ENCODE results near the gene TCEAL3. TPM values are rescaled to one million over a fixed set of nuclear protein-coding genes. Genes with fewer than 3 reads are reported as not detected.
"Not testable (repeated sequence)": the region's sequence is repeated elsewhere in the genome, so short reads cannot be mapped to it uniquely, and the experiment has no call there.

TCEAL3 gene
- total and polyA plus RNA-seq, 3 donors from 2014 or later, result 56.7 to 65.8 (median 62.0) TPM

DNA sequence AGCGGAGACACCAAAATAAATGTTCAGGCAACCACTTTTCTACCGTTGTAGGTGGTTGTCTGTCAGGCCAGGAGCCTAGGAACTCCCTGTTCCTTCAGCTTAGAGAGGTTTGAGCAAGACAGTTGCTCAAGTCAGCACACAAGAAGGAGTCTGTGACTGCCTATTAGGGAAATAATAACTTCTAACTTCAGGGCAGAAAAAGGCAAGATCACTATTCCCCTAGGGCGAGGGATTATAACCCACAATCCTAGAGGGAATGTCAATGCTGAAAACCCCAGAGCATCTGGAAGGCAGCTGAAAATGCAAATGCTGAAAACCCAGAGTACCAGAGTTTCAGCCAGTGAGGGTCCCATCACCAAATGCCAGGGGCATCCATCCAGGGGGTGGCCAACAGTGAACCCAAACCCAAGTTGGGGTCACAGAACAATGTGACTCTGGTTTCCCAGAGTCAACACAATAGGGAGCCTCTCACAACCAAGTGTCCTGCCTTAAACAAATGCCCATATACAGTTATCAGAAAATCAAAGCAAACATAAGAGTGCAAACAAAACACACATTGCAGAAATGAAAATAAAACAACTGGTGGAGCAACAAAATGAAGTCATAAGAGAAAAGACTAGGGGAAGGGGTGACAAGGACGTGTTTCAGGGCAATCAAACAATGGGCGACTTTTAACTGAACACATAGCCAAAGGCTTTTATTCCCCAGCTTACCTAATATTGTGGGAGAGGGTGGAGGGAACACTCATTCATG is 51.1 kb downstream of the TCEAL3 start:
- Histone ChIP-seq H3K27me3 (no peaks in the 10 kb centered on the region), H3K9me3 (no peaks in the 10 kb centered on the region), H3K27ac (no peak overlapping the region), H3K36me3 (ENCODE audit: low read depth, missing control alignments) (no peaks in the 10 kb centered on the region), H3K4me1 (no peaks in the 10 kb centered on the region), H3K4me3 (no peak overlapping the region)
- intact Hi-C loops (cut with DNase I; ENCODE audit: low total_unique reads), result no loop called here
- WGBS, 2 donors, result 80% methylated on average over 5 of the region's 5 CpGs
- DNase-seq, result no peak
- TF ChIP-seq POLR2A (IDR thresholded peaks at IDR 0.05) (no peak), CTCF (IDR thresholded peaks at IDR 0.05) (no peak)

GRCh38 chrX:103659460-103659859 is 51.7 kb downstream of the TCEAL3 start:
- DNase-seq; H3K36me3 ChIP-seq (ENCODE audit: low read depth, missing control alignments); intact Hi-C loops (cut with DNase I; ENCODE audit: low total_unique reads); H3K4me1 ChIP-seq; H3K27me3 ChIP-seq; H3K27ac ChIP-seq; H3K9me3 ChIP-seq; H3K4me3 ChIP-seq: not testable (repeated sequence)
- 84 to 94% methylated on average over 2 of the region's 2 CpGs for WGBS, 2 donors

Other genes with a start within 250 kb of the TCEAL3 start
- 100 to 1,000 TPM; 354 to 415 TPM for gene BEX3, start 231.4 kb upstream of the TCEAL3 start, total RNA-seq
- gene BEX3, start 231.4 kb upstream of the TCEAL3 start, polyA plus RNA-seq (ENCODE audit: insufficient read depth, low read depth, low replicate concordance), result 289 TPM
- 10 to 100 TPM; 29.5 to 37.9 TPM for gene RAB40A, start 88.5 kb upstream of the TCEAL3 start, total RNA-seq
- 5.3 TPM for gene RAB40A, start 88.5 kb upstream of the TCEAL3 start, polyA plus RNA-seq (ENCODE audit: insufficient read depth, low read depth, low replicate concordance)
- gene TCEAL4, start 22.4 kb upstream of the TCEAL3 start, total RNA-seq, result 100 to 1,000 TPM; 132 to 149 TPM
- 62.6 TPM for gene TCEAL4, start 22.4 kb upstream of the TCEAL3 start, polyA plus RNA-seq (ENCODE audit: insufficient read depth, low read depth, low replicate concordance)
- 10 to 100 TPM; 63.6 to 83.9 TPM for gene TCEAL1, start 21.0 kb downstream of the TCEAL3 start, total RNA-seq
- 30.9 TPM for gene TCEAL1, start 21.0 kb downstream of the TCEAL3 start, polyA plus RNA-seq (ENCODE audit: insufficient read depth, low read depth, low replicate concordance)
- gene MORF4L2, start 78.7 kb downstream of the TCEAL3 start, total RNA-seq, result 100 to 1,000 TPM; 257 to 267 TPM
- gene MORF4L2, start 78.7 kb downstream of the TCEAL3 start, polyA plus RNA-seq (ENCODE audit: insufficient read depth, low read depth, low replicate concordance), result 220 TPM
- gene TMEM31, start 102.9 kb downstream of the TCEAL3 start, total RNA-seq, result 100 to 1,000 TPM in 1 of 2 donors, 10 to 100 TPM in 1; 10.8 to 110 TPM
- gene TMEM31, start 102.9 kb downstream of the TCEAL3 start, polyA plus RNA-seq (ENCODE audit: insufficient read depth, low read depth, low replicate concordance), result 51.9 TPM
- gene PLP1, start 168.9 kb downstream of the TCEAL3 start, total RNA-seq, result 100 to 1,000 TPM; 111 to 119 TPM
- 79.7 TPM for gene PLP1, start 168.9 kb downstream of the TCEAL3 start, polyA plus RNA-seq (ENCODE audit: insufficient read depth, low read depth, low replicate concordance)
- gene RAB9B, start 224.3 kb downstream of the TCEAL3 start, total RNA-seq, result 1 to 10 TPM; 2.6 to 3.0 TPM
- 3.8 TPM for gene RAB9B, start 224.3 kb downstream of the TCEAL3 start, polyA plus RNA-seq (ENCODE audit: insufficient read depth, low read depth, low replicate concordance)